ENCODE results near the gene RNF112. TPM values are rescaled to one million over a fixed set of nuclear protein-coding genes. Genes with fewer than 3 reads are reported as not detected.

Gene RNF112
- total RNA-seq, 1 donor from 2014 or later: 2.2 TPM

- DNase-seq (no peak), ATAC-seq (ENCODE audit: poor library complexity) (no peak)
- intact Hi-C loops (cut with DNase I): no loop called here
These were observed 25.5 kb upstream of the RNF112 start for GRCh38 chr17:19385521-19385983.

- ATAC-seq (ENCODE audit: poor library complexity) (peak; percentile 31), DNase-seq (peak; percentile 85)
- intact Hi-C loops (cut with DNase I): no loop called here
These were observed 24.7 kb upstream of the RNF112 start for GRCh38 chr17:19386051-19386929.

GRCh38 chr17:19386974-19387920 is 23.8 kb upstream of the RNF112 start, which contains the start of gene MFAP4:
Gene MFAP4 (minus strand): TSS chr17:19387190. CDS start chr17:19387155, 35 bp downstream.
- intact Hi-C loops (cut with DNase I): no loop called here

GRCh38 chr17:19387921-19388521 is 23.0 kb upstream of the RNF112 start:
- DNase-seq: no peak
- peak; percentile 4 for ATAC-seq (ENCODE audit: poor library complexity)

More at GRCh38 chr17:19386974-19387920, 23.8 kb upstream of the RNF112 start, which contains the start of gene MFAP4:
- DNase-seq (peak; percentile 84), ATAC-seq (ENCODE audit: poor library complexity) (peak; percentile 66)

GRCh38 chr17:19388791-19389785 is 21.9 kb upstream of the RNF112 start:
- ATAC-seq (ENCODE audit: poor library complexity) (no peak), DNase-seq (no peak)
- intact Hi-C loops (cut with DNase I): no loop called here

More at GRCh38 chr17:19387921-19388521, 23.0 kb upstream of the RNF112 start:
- intact Hi-C loops (cut with DNase I): no loop called here

- intact Hi-C loops (cut with DNase I): no loop called here
- no peak for DNase-seq
- ATAC-seq (ENCODE audit: poor library complexity): no peak
These were observed 20.1 kb upstream of the RNF112 start for GRCh38 chr17:19390951-19391350.

GRCh38 chr17:19391432-19391831 is 19.6 kb upstream of the RNF112 start:
- DNase-seq (peak; percentile 17), ATAC-seq (ENCODE audit: poor library complexity) (no peak)
- intact Hi-C loops (cut with DNase I): no loop called here

GRCh38 chr17:19392303-19392702 is 18.7 kb upstream of the RNF112 start:
- ATAC-seq (ENCODE audit: poor library complexity) (no peak), DNase-seq (peak; percentile 24)
- intact Hi-C loops (cut with DNase I): no loop called here

- DNase-seq (peak; percentile 24), ATAC-seq (ENCODE audit: poor library complexity) (no peak)
- intact Hi-C loops (cut with DNase I): no loop called here
These were observed 13.4 kb upstream of the RNF112 start for GRCh38 chr17:19397556-19398041.

GRCh38 chr17:19398301-19399181 is 12.5 kb upstream of the RNF112 start:
- ATAC-seq (ENCODE audit: poor library complexity) (peak; percentile 86), DNase-seq (peak; percentile 82)
- intact Hi-C loops (cut with DNase I): no loop called here

GRCh38 chr17:19399750-19400450 is 11.1 kb upstream of the RNF112 start:
- ATAC-seq (ENCODE audit: poor library complexity) (no peak), DNase-seq (no peak)
- intact Hi-C loops (cut with DNase I): no loop called here

- ATAC-seq (ENCODE audit: poor library complexity): peak; percentile 49
- no peak for DNase-seq
- intact Hi-C loops (cut with DNase I): no loop called here
These were observed 9.6 kb upstream of the RNF112 start for GRCh38 chr17:19401321-19402010.

- DNase-seq: no peak
- intact Hi-C loops (cut with DNase I): no loop called here
- no peak for ATAC-seq (ENCODE audit: poor library complexity)
These were observed 8.9 kb upstream of the RNF112 start for GRCh38 chr17:19402171-19402570.

GRCh38 chr17:19403021-19403420 is 8.0 kb upstream of the RNF112 start:
- intact Hi-C loops (cut with DNase I): no loop called here
- ATAC-seq (ENCODE audit: poor library complexity) (no peak), DNase-seq (no peak)

GRCh38 chr17:19404264-19404663 is 6.8 kb upstream of the RNF112 start:
- DNase-seq: no peak
- intact Hi-C loops (cut with DNase I): no loop called here
- no peak for ATAC-seq (ENCODE audit: poor library complexity)

Data from Right ventricle myocardium superior (tissue), 1 donor.